Measurements from ENCODE around the gene VMP1.
A peak's percentile ranks its signal among the peaks of the same experiment; 100 is the strongest.
"Not testable (repeated sequence)": the region's sequence is repeated elsewhere in the genome, so short reads cannot be mapped to it uniquely, and the experiment has no call there.

Gene VMP1

GRCh38 chr17:59783221-59784047, 76.0 kb downstream of the VMP1 start:
- FAIRE-seq, result no peak

GRCh38 chr17:59785091-59785799, 77.8 kb downstream of the VMP1 start:
- FAIRE-seq, result no peak

- FAIRE-seq, result no peak
Observed at GRCh38 chr17:59786213-59786535, 78.7 kb downstream of the VMP1 start.

- peak; percentile 68 for FAIRE-seq
Observed at GRCh38 chr17:59786536-59787319, 79.3 kb downstream of the VMP1 start.

GRCh38 chr17:59789849-59790248, 82.4 kb downstream of the VMP1 start:
- not testable (repeated sequence) for FAIRE-seq

GRCh38 chr17:59790418-59790817, 83.0 kb downstream of the VMP1 start:
- FAIRE-seq, result not testable (repeated sequence)

GRCh38 chr17:59790910-59791309, 83.5 kb downstream of the VMP1 start:
- FAIRE-seq, result no peak

GRCh38 chr17:59791603-59792457, 84.4 kb downstream of the VMP1 start:
- FAIRE-seq, result no peak

- FAIRE-seq, result not testable (repeated sequence)
Observed at GRCh38 chr17:59792458-59792823, 85.0 kb downstream of the VMP1 start.

- no peak for FAIRE-seq
Observed at GRCh38 chr17:59793205-59793604, 85.8 kb downstream of the VMP1 start.

GRCh38 chr17:59796138-59796537, 88.7 kb downstream of the VMP1 start:
- FAIRE-seq, result no peak

GRCh38 chr17:59796785-59797205, 89.3 kb downstream of the VMP1 start:
- no peak for FAIRE-seq

- no peak for FAIRE-seq
Observed at GRCh38 chr17:59798111-59798510, 90.7 kb downstream of the VMP1 start.

- FAIRE-seq, result no peak
Observed at GRCh38 chr17:59800530-59800942, 93.1 kb downstream of the VMP1 start.

- FAIRE-seq, result no peak
Observed at GRCh38 chr17:59802160-59802559, 94.7 kb downstream of the VMP1 start.

GRCh38 chr17:59804901-59805465, 97.5 kb downstream of the VMP1 start:
- no peak for FAIRE-seq

GRCh38 chr17:59806322-59806721, 98.9 kb downstream of the VMP1 start:
- FAIRE-seq, result not testable (repeated sequence)

- FAIRE-seq, result no peak
Observed at GRCh38 chr17:59807892-59808509, 100.5 kb downstream of the VMP1 start.

- no peak for FAIRE-seq
Observed at GRCh38 chr17:59810894-59811153, 103.4 kb downstream of the VMP1 start.

GRCh38 chr17:59811209-59811608, 103.8 kb downstream of the VMP1 start:
- no peak for FAIRE-seq

- FAIRE-seq, result no peak
Observed at GRCh38 chr17:59812139-59812538, 104.7 kb downstream of the VMP1 start.

- no peak for FAIRE-seq
Observed at GRCh38 chr17:59814276-59814675, 106.8 kb downstream of the VMP1 start.

All from colon (tissue), 2 donors.